GM23338 (cell line): ENCODE results near the gene ERCC6L. TPM values are rescaled to one million over a fixed set of nuclear protein-coding genes. Genes with fewer than 3 reads are reported as not detected.

Experiments
- ATAC-seq: fragments of 200-7000 bp; cut with Tn5 transposase; 3 replicates; pipeline ENCODE4 v1.9.1; 2020
- DNase-seq: peaks from one replicate; pipeline ENCODE4 v3.0.0-alpha.2; 2015; ENCODE audit warnings: low spot score
- H2AFZ ChIP-seq: fragments of 200-600 bp; sonication (generic); 2 replicates; pipeline ENCODE4 v1.8.0; 2016; ENCODE audit warnings: antibody characterized with exemption, mild to moderate bottlenecking, moderate library complexity
- H3F3A ChIP-seq: fragments of 200-600 bp; sonication (generic); replicated peaks from 2 replicates; pipeline ENCODE4 v1.8.0; 2017; ENCODE audit warnings: antibody characterized with exemption, mixed run types, low read depth
- H3K27ac ChIP-seq: fragments of 200-600 bp; sonication (generic); 2 replicates; pipeline ENCODE4 v1.6.1; 2016; ENCODE audit warnings: low read depth
- H3K27me3 ChIP-seq: fragments of 200-600 bp; sonication (generic); 2 replicates; pipeline ENCODE4 v1.8.0; 2016; ENCODE audit warnings: mild to moderate bottlenecking, mixed run types, moderate library complexity; ENCODE audit not compliant: insufficient read depth
- H3K36me3 ChIP-seq: fragments of 200-600 bp; sonication (generic); 2 replicates; pipeline ENCODE4 v1.8.0; 2016; ENCODE audit warnings: mild to moderate bottlenecking; ENCODE audit not compliant: insufficient read depth
- H3K4me1 ChIP-seq: fragments of 200-600 bp; sonication (generic); 2 replicates; pipeline ENCODE4 v1.8.0; 2016; ENCODE audit warnings: mild to moderate bottlenecking, moderate library complexity; ENCODE audit not compliant: insufficient read depth
- H3K4me2 ChIP-seq: fragments of 200-600 bp; sonication (generic); 2 replicates; pipeline ENCODE4 v1.7.1; 2017; ENCODE audit warnings: mixed run types
- H3K4me3 ChIP-seq: fragments of 200-600 bp; sonication (generic); 2 replicates; pipeline ENCODE4 v1.6.1; 2016; ENCODE audit warnings: mixed run types
- H3K79me2 ChIP-seq: fragments of 200-600 bp; sonication (generic); replicated peaks from 2 replicates; pipeline ENCODE4 v1.8.0; 2017; ENCODE audit warnings: mild to moderate bottlenecking; ENCODE audit not compliant: insufficient read depth
- H3K9me2 ChIP-seq: fragments of 200-600 bp; sonication (generic); 2 replicates; pipeline ENCODE4 v1.8.0; 2017; ENCODE audit not compliant: insufficient read depth
- H4K20me1 ChIP-seq: fragments of 200-600 bp; sonication (generic); replicated peaks from 2 replicates; pipeline ENCODE4 v1.8.0; 2017; ENCODE audit warnings: mild to moderate bottlenecking; ENCODE audit not compliant: insufficient read depth
- H3K27ac Mint-ChIP-seq: 2 replicates; pipeline ENCODE4 v1.8.0; 2020; ENCODE audit warnings: inconsistent platforms, mild to moderate bottlenecking, moderate library complexity, mixed read lengths
- H3K27me3 Mint-ChIP-seq: 3 replicates; pipeline ENCODE4 v1.8.0; 2022; ENCODE audit warnings: low read depth, mild to moderate bottlenecking, moderate library complexity, mixed read lengths, inconsistent platforms; ENCODE audit not compliant: insufficient read depth, poor library complexity
- H3K36me3 Mint-ChIP-seq: 3 replicates; pipeline ENCODE4 v1.8.0; 2021; ENCODE audit warnings: low read depth, mild to moderate bottlenecking, inconsistent platforms, moderate library complexity, mixed read lengths
- H3K4me1 Mint-ChIP-seq: 3 replicates; pipeline ENCODE4 v1.8.0; 2020; ENCODE audit warnings: mild to moderate bottlenecking, inconsistent platforms, mixed read lengths
- H3K4me3 Mint-ChIP-seq: 3 replicates; pipeline ENCODE4 v1.8.0; 2021; ENCODE audit warnings: moderate library complexity, mild to moderate bottlenecking, inconsistent platforms, mixed read lengths
- H3K9me3 Mint-ChIP-seq: 3 replicates; pipeline ENCODE4 v1.8.0; 2020; ENCODE audit warnings: moderate library complexity, mild to moderate bottlenecking, inconsistent platforms, mixed read lengths
- CREB1 ChIP-seq: fragments of 250-450 bp; sonication (Bioruptor Pico); IDR thresholded peaks from 2 replicates; pipeline ENCODE4 v1.5.0; 2020; ENCODE audit warnings: low read depth, mild to moderate bottlenecking, moderate library complexity
- EZH2 ChIP-seq: fragments of 200-600 bp; sonication (generic); IDR thresholded peaks from one replicate; pipeline ENCODE4 v1.8.0; 2017; ENCODE audit warnings: antibody characterized with exemption, mild to moderate bottlenecking, low read depth; ENCODE audit not compliant: unreplicated experiment
- EZH2phosphoT487 ChIP-seq: fragments of 200-600 bp; sonication (generic); IDR thresholded peaks from one replicate; pipeline ENCODE4 v1.8.1; 2018; ENCODE audit warnings: antibody characterized with exemption; ENCODE audit not compliant: unreplicated experiment
- JUNB ChIP-seq: IDR thresholded peaks from one replicate; pipeline ENCODE4 v1.6.1; 2016; ENCODE audit warnings: antibody characterized with exemption; ENCODE audit not compliant: unreplicated experiment
- NANOG ChIP-seq: IDR thresholded peaks from 2 replicates; pipeline ENCODE4 v1.6.1; 2016; ENCODE audit warnings: antibody characterized with exemption, borderline replicate concordance
- POLR2AphosphoS5 ChIP-seq: IDR thresholded peaks from 2 replicates; pipeline ENCODE4 v1.6.1; 2016; ENCODE audit warnings: antibody characterized with exemption, low read depth
- STAT1 ChIP-seq: IDR thresholded peaks from one replicate; pipeline ENCODE4 v1.6.1; 2016; ENCODE audit warnings: antibody characterized with exemption; ENCODE audit not compliant: unreplicated experiment
- ZNF114 ChIP-seq: fragments of 250-450 bp; sonication (Bioruptor Pico); IDR thresholded peaks from 2 replicates; pipeline ENCODE4 v1.5.0; 2020; ENCODE audit warnings: mild to moderate bottlenecking, moderate library complexity
- long read RNA-seq: library from polyadenylated mRNA; unstranded; transcript quantifications from one replicate; pipeline ENCODE4 v2.0.0, GENCODE V29; 2020; ENCODE audit not compliant: unreplicated experiment
- polyA plus RNA-seq: library from polyadenylated mRNA; unstranded; fragments of >200 nt; fragmentation: Nextera tagmentation; extraction: Ambion mirVana; gene quantifications from 2 replicates; pipeline ENCODE4 v1.2.1, GENCODE V29; 2016
- total RNA-seq: library from RNA; depleted of rRNA; stranded (reverse); fragments of >200 nt; shearing (Covaris generic); gene quantifications from 2 replicates; pipeline ENCODE4 v1.2.3, GENCODE V29; 2014; rRNA removed
- TF ChIP-seq, protein P1 (sequence below): IDR thresholded peaks from one replicate; pipeline ENCODE4 v1.6.1; 2018; ENCODE audit warnings: antibody characterized with exemption; ENCODE audit not compliant: unreplicated experiment
- TF ChIP-seq, protein P2 (sequence below): IDR thresholded peaks from 2 replicates; pipeline ENCODE4 v1.6.1; 2016; ENCODE audit warnings: antibody characterized with exemption

The ERCC6L gene
- total RNA-seq (21.2 and 23.1 TPM in 2 replicates), polyA plus RNA-seq (8.3 and 11.3 TPM in 2 replicates)
- long read RNA-seq, full-length matches to known transcripts = 5 of 5 reads
- long read RNA-seq, partial matches to known transcripts = 0 of 5 reads
- long read RNA-seq, other reads (novel, unspliced or antisense) = 0 of 5 reads

DNA sequence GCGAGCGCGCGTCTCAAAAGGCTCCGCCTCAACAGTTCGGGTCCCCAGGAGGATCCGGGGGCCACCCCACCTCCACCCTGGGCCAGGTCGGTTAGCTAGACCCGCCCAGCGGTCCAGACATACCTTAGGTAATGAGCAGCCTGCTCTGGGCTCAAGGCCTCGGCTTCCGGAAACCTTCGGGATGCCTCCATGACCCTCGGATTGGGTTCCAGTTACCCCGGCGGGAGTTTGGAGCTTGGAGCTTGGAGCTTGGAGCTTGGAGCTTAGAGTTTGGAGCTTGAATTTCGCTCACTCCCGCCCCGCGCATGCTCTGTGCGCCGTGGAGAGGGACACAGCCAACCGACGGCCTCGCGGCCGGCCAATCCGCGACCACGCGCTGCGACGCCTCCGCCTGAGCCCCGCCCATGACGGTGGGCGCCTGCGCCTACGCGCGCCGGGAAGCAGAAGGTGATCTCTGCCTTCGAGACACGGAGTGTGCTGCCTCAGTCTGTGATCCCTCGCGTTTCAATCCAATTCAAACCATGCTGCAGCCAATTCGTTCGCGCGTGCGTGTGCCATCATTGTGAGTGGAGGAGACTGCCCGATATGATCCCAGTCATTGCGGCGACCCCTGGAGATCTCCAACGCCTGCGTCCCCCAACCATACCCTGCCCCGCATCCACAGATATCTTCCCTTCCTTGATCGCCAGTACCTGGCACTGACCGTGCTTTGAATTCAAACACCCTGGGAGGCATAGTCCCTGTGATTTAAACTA lies at the start of gene ERCC6L:
Gene ERCC6L, minus strand, starts transcription at position 307 of the 755 bp plus-strand sequence. Its CDS starts 116 bp downstream, at position 191.
- ATAC-seq = peak; percentile 92
- Mint-ChIP-seq H3K4me3 (peak within 1 kb of the TSS; percentile 94), H3K27ac (peak within 1 kb of the TSS; percentile 97), H3K27me3 (peaks cover 6% of the 10 kb centered on the region), H3K9me3 (peaks cover 2% of the 10 kb centered on the region; the same call in 2 of the 3 replicates), H3K4me1 (peaks cover 11% of the 10 kb centered on the region; the same call in 2 of the 3 replicates), H3K36me3 (peaks cover 26% of the 10 kb centered on the region)
- Histone ChIP-seq H3K4me1 (no peaks in the 10 kb centered on the region), H4K20me1 (no peaks in the 10 kb centered on the region), H3K79me2 (peaks cover 31% of the 10 kb centered on the region), H3F3A (no peaks in the 10 kb centered on the region), H3K4me3 (peak within 1 kb of the TSS; percentile 77), H3K27ac (peak within 1 kb of the TSS; percentile 94), H3K27me3 (no peaks in the 10 kb centered on the region), H3K4me2 (peak within 1 kb of the TSS; percentile 90), H3K9me2 (no peaks in the 10 kb centered on the region), H2AFZ (peak within 1 kb of the TSS; percentile 81; the same call in 1 of the 2 replicates), H3K36me3 (no peaks in the 10 kb centered on the region; the same call in 1 of the 2 replicates)
- DNase-seq = peak; percentile 88
- TF ChIP-seq, protein P1, sequence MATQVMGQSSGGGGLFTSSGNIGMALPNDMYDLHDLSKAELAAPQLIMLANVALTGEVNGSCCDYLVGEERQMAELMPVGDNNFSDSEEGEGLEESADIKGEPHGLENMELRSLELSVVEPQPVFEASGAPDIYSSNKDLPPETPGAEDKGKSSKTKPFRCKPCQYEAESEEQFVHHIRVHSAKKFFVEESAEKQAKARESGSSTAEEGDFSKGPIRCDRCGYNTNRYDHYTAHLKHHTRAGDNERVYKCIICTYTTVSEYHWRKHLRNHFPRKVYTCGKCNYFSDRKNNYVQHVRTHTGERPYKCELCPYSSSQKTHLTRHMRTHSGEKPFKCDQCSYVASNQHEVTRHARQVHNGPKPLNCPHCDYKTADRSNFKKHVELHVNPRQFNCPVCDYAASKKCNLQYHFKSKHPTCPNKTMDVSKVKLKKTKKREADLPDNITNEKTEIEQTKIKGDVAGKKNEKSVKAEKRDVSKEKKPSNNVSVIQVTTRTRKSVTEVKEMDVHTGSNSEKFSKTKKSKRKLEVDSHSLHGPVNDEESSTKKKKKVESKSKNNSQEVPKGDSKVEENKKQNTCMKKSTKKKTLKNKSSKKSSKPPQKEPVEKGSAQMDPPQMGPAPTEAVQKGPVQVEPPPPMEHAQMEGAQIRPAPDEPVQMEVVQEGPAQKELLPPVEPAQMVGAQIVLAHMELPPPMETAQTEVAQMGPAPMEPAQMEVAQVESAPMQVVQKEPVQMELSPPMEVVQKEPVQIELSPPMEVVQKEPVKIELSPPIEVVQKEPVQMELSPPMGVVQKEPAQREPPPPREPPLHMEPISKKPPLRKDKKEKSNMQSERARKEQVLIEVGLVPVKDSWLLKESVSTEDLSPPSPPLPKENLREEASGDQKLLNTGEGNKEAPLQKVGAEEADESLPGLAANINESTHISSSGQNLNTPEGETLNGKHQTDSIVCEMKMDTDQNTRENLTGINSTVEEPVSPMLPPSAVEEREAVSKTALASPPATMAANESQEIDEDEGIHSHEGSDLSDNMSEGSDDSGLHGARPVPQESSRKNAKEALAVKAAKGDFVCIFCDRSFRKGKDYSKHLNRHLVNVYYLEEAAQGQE = no peak
- peak; percentile 40 for TF ChIP-seq CREB1 (CRISPR knock-in tag)
- TF ChIP-seq POLR2AphosphoS5 = peak; percentile 95
- no peak for TF ChIP-seq ZNF114
- TF ChIP-seq, protein P2, sequence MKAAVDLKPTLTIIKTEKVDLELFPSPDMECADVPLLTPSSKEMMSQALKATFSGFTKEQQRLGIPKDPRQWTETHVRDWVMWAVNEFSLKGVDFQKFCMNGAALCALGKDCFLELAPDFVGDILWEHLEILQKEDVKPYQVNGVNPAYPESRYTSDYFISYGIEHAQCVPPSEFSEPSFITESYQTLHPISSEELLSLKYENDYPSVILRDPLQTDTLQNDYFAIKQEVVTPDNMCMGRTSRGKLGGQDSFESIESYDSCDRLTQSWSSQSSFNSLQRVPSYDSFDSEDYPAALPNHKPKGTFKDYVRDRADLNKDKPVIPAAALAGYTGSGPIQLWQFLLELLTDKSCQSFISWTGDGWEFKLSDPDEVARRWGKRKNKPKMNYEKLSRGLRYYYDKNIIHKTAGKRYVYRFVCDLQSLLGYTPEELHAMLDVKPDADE = 0 out of 2 replicates have a peak, but pooled peaks have one; percentile 36

DNA sequence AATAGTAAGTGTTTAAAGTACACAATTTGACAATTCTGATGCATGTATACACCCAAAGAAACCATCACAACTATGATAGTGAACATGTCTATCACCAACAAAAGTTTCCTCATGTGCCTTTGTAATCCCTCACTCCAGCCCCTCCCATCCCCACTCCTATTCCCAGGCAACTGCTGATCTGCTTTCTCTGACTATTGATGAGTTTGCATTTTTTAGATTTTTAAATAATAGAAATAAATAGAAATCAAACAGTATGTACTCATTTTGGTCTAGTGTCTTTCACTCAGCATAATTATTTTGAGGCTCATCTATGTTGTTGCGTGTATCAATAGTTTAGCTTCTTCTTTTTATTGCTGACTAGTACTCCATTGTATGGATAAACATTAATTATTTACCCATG lies 43.5 kb upstream of the ERCC6L start:
- H3K79me2 ChIP-seq = no peaks in the 10 kb centered on the region
- Mint-ChIP-seq H3K4me1 (peaks cover 11% of the 10 kb centered on the region), H3K36me3 (no peaks in the 10 kb centered on the region), H3K27ac (no peak overlapping the region), H3K27me3 (peaks cover 4% of the 10 kb centered on the region), H3K4me3 (no peak overlapping the region), H3K9me3 (no peaks in the 10 kb centered on the region)
- H3K9me2 ChIP-seq = no peaks in the 10 kb centered on the region
- H2AFZ ChIP-seq = no peak overlapping the region
- H3K4me2 ChIP-seq = no peak overlapping the region
- no peaks in the 10 kb centered on the region for H3K36me3 ChIP-seq
- H4K20me1 ChIP-seq = no peaks in the 10 kb centered on the region
- H3K27me3 ChIP-seq = no peaks in the 10 kb centered on the region
- DNase-seq = no peak
- no peaks in the 10 kb centered on the region for H3F3A ChIP-seq
- H3K4me1 ChIP-seq = no peaks in the 10 kb centered on the region
- no peak overlapping the region for H3K27ac ChIP-seq
- no peak for ATAC-seq
- H3K4me3 ChIP-seq = no peak overlapping the region
- TF ChIP-seq JUNB (no peak), EZH2phosphoT487 (no peak), EZH2 (no peak), POLR2AphosphoS5 (no peak), STAT1 (no peak), NANOG (no peak), CREB1 (CRISPR knock-in tag) (no peak)
- TF ChIP-seq, protein P2 = no peak
- TF ChIP-seq, protein P1 = no peak
